ENCODE data around the gene BTN3A1.
"Not testable (repeated sequence)": the region's sequence is repeated elsewhere in the genome, so short reads cannot be mapped to it uniquely, and the experiment has no call there.

The BTN3A1 gene

DNA sequence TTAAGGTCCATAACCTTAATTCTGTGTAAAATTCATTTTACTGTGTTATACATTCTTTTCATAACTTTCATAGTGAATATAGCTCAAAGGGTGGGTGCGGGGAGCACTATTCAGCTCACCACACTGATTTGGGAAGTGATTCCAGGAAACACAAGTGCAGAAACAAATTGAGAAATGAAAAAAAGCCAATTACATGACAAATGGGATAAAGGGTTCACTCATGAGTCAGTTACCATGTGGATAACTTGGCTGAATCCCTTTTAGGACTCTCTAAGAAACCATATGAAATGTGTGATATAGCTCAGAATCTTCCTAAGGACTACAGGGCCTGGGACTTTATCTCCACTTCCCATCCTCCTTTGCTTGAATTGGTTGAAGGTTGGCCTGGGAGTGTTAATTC, 52.6 kb downstream of the BTN3A1 start:
- Histone ChIP-seq H3K4me1 (ENCODE audit: control insufficient read depth, insufficient read depth, low read length) (no peaks in the 10 kb centered on the region), H3K27me3 (ENCODE audit: control insufficient read depth, insufficient read depth, low read length, poor library complexity, severe bottlenecking) (no peaks in the 10 kb centered on the region), H3K36me3 (ENCODE audit: control insufficient read depth, insufficient read depth, low read length) (no peaks in the 10 kb centered on the region), H3K27ac (ENCODE audit: insufficient read depth, low read depth, low read length, poor library complexity, severe bottlenecking) (no peak overlapping the region), H3K9me3 (ENCODE audit: control insufficient read depth, low read length) (no peaks in the 10 kb centered on the region), H3K4me3 (ENCODE audit: insufficient read depth, low read depth, low read length) (no peak overlapping the region)
- WGBS, 2 experiments, result 48 to 64% methylated on average over 1 of the region's 1 CpG

DNA sequence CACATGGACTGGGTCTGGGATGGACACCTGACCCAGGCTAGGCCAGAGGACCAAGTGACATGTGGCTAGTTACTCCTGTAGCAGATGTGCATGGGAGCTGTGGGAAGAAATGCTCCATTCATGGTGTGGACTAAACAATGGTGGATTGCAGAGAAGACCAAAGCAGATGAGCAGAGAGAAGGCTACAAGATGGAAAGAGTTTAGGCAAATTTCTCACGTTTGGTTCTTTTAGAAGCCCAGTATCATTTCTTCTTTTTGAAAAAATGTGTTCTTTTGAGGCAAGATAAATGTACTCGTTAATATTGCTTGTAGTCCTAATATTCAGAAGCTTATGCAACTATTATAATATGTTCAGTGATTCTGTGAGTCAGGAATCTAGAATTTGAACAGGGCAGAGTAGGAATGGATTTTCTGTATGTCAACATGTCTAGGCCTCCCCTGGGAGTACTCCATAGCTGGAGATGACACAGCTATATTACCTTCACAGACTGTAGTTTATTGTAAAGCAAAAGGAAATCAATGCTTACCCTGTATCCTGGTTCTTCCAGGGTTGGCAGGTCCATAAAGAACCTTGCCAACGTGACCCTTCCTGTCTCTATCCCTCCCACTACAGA, 53.4 kb downstream of the BTN3A1 start:
- no peak overlapping the region for H3K4me3 ChIP-seq (ENCODE audit: insufficient read depth, low read depth, low read length)
- 89 to 92% methylated on average over 2 to 3 of the region's 3 CpGs for WGBS, 2 experiments
- no peak overlapping the region for H3K27ac ChIP-seq (ENCODE audit: insufficient read depth, low read depth, low read length, poor library complexity, severe bottlenecking)
- no peaks in the 10 kb centered on the region for H3K4me1 ChIP-seq (ENCODE audit: control insufficient read depth, insufficient read depth, low read length)
- H3K27me3 ChIP-seq (ENCODE audit: control insufficient read depth, insufficient read depth, low read length, poor library complexity, severe bottlenecking), result no peaks in the 10 kb centered on the region
- H3K9me3 ChIP-seq (ENCODE audit: control insufficient read depth, low read length), result no peaks in the 10 kb centered on the region
- no peaks in the 10 kb centered on the region for H3K36me3 ChIP-seq (ENCODE audit: control insufficient read depth, insufficient read depth, low read length)

GRCh38 chr6:26457264-26457805, 55.3 kb downstream of the BTN3A1 start:
- no peaks in the 10 kb centered on the region for H3K36me3 ChIP-seq (ENCODE audit: control insufficient read depth, insufficient read depth, low read length)
- H3K27me3 ChIP-seq (ENCODE audit: control insufficient read depth, insufficient read depth, low read length, poor library complexity, severe bottlenecking), result no peaks in the 10 kb centered on the region
- no peaks in the 10 kb centered on the region for H3K9me3 ChIP-seq (ENCODE audit: control insufficient read depth, low read length)
- no peaks in the 10 kb centered on the region for H3K4me1 ChIP-seq (ENCODE audit: control insufficient read depth, insufficient read depth, low read length)
- H3K27ac ChIP-seq (ENCODE audit: insufficient read depth, low read depth, low read length, poor library complexity, severe bottlenecking), result peak overlapping the region; percentile 52
- 34 to 35% methylated on average over 8 to 9 of the region's 9 CpGs for WGBS, 2 experiments
- peak overlapping the region; percentile 64 for H3K4me3 ChIP-seq (ENCODE audit: insufficient read depth, low read depth, low read length)

DNA sequence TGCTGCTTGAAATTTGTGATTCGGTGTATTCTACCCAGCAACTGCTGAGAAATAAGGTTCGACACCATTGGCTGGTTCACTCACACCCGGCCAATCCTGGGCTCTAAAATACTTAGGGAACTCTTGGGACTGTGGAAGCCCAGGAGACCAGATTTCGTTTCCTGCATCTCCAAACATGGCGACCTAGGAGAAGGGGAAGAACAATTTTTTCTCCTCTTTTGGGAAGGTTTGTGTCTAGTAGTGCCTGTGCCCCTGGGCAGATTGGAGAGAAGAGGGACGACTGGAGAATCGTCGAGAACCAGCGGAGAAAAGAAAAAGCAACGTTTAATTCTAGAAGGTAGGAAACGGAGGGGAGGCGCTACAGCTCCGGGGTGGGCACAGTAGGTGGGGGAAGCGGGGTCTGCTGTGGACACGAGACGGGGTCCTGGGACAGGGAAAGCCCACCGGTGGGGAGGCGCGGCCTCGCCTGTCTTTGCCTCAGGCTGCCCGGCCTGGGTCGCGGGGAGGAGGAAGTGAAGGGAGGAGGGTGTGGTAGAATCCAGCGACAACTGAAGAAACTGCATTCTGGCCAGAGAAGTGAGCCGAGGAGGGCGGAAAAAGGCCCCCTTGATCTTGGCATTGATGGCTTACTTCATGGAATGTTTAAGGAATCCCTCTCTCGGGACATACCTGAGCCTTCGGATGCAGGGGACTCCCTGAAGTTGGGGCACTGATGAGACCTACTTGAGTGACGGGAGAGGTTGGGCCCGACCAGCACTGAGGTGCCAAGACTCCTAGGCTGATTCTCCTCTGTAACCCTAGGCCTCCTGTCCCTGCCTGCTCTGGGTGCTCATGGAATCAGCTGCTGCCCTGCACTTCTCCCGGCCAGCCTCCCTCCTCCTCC, 56.0 kb downstream of the BTN3A1 start, which contains the start of gene BTN2A1:
Gene BTN2A1 (plus strand): TSS at position 150 of the 883 bp plus-strand sequence. CDS start 682 bp downstream, at position 832.
- Histone ChIP-seq H3K27ac (ENCODE audit: insufficient read depth, low read depth, low read length, poor library complexity, severe bottlenecking) (peak within 1 kb of the TSS; percentile 52), H3K36me3 (ENCODE audit: control insufficient read depth, insufficient read depth, low read length) (peaks cover 3% of the 10 kb centered on the region), H3K4me1 (ENCODE audit: control insufficient read depth, insufficient read depth, low read length) (no peaks in the 10 kb centered on the region), H3K9me3 (ENCODE audit: control insufficient read depth, low read length) (no peaks in the 10 kb centered on the region), H3K4me3 (ENCODE audit: insufficient read depth, low read depth, low read length) (peak within 1 kb of the TSS; percentile 64), H3K27me3 (ENCODE audit: control insufficient read depth, insufficient read depth, low read length, poor library complexity, severe bottlenecking) (no peaks in the 10 kb centered on the region)
- WGBS, 2 experiments, result 0 to 2% methylated on average over 30 to 31 of the region's 31 CpGs

GRCh38 chr6:26459023-26459810, 57.1 kb downstream of the BTN3A1 start:
- Histone ChIP-seq H3K36me3 (ENCODE audit: control insufficient read depth, insufficient read depth, low read length) (peaks cover 14% of the 10 kb centered on the region), H3K27ac (ENCODE audit: insufficient read depth, low read depth, low read length, poor library complexity, severe bottlenecking) (no peak overlapping the region), H3K9me3 (ENCODE audit: control insufficient read depth, low read length) (no peaks in the 10 kb centered on the region), H3K27me3 (ENCODE audit: control insufficient read depth, insufficient read depth, low read length, poor library complexity, severe bottlenecking) (no peaks in the 10 kb centered on the region), H3K4me1 (ENCODE audit: control insufficient read depth, insufficient read depth, low read length) (no peaks in the 10 kb centered on the region), H3K4me3 (ENCODE audit: insufficient read depth, low read depth, low read length) (no peak overlapping the region)
- WGBS, 2 experiments, result 92 to 94% methylated on average over 16 of the region's 16 CpGs

DNA sequence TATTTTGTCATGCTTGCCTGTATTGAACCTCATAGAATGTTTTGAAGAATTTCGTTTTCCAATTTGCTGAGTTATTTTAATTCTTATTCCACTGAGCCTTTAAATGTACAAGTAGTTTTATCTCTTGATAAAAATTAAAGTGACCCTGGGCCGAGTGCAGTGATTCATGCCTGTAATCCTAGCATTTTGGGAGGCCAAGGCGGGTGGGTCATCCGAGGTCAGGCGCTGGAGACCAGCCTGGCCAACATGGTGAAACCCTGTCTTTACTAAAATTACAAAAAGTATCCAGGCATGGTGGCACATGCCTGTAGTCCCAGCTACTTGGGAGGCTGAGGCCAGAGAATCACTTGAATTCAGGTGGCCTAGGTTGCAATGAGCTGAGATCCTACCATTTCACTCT, 59.3 kb downstream of the BTN3A1 start:
- H3K36me3 ChIP-seq (ENCODE audit: control insufficient read depth, insufficient read depth, low read length), result peaks cover 34% of the 10 kb centered on the region
- H3K27me3 ChIP-seq (ENCODE audit: control insufficient read depth, insufficient read depth, low read length, poor library complexity, severe bottlenecking); H3K4me1 ChIP-seq (ENCODE audit: control insufficient read depth, insufficient read depth, low read length); H3K27ac ChIP-seq (ENCODE audit: insufficient read depth, low read depth, low read length, poor library complexity, severe bottlenecking); H3K9me3 ChIP-seq (ENCODE audit: control insufficient read depth, low read length); H3K4me3 ChIP-seq (ENCODE audit: insufficient read depth, low read depth, low read length): not testable (repeated sequence)
- WGBS, 2 experiments, result 71 to 78% methylated on average over 4 to 5 of the region's 5 CpGs

DNA sequence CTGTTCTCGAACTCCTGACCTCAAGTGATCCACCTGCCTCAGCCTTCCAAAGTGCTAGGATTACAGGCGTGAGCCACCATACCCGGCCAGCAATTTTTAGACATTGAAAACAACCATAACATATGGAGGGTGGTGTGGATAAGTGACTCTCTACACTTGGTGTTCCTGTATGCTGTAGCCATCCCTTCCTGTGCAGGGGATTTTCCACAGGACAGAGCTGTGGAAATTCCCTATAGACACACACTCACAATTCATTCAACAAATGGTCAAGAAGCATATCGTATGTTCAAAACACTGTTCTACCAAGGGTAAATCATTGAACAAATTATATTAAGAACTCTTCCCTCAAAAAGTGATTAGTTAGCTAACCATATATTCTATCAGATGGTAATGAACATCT, 61.9 kb downstream of the BTN3A1 start:
- Histone ChIP-seq H3K27ac (ENCODE audit: insufficient read depth, low read depth, low read length, poor library complexity, severe bottlenecking) (no peak overlapping the region), H3K4me1 (ENCODE audit: control insufficient read depth, insufficient read depth, low read length) (no peaks in the 10 kb centered on the region), H3K9me3 (ENCODE audit: control insufficient read depth, low read length) (no peaks in the 10 kb centered on the region), H3K4me3 (ENCODE audit: insufficient read depth, low read depth, low read length) (no peak overlapping the region), H3K27me3 (ENCODE audit: control insufficient read depth, insufficient read depth, low read length, poor library complexity, severe bottlenecking) (no peaks in the 10 kb centered on the region), H3K36me3 (ENCODE audit: control insufficient read depth, insufficient read depth, low read length) (peaks cover 56% of the 10 kb centered on the region)
- WGBS, 2 experiments, result 98 to 99% methylated on average over 4 of the region's 4 CpGs

DNA sequence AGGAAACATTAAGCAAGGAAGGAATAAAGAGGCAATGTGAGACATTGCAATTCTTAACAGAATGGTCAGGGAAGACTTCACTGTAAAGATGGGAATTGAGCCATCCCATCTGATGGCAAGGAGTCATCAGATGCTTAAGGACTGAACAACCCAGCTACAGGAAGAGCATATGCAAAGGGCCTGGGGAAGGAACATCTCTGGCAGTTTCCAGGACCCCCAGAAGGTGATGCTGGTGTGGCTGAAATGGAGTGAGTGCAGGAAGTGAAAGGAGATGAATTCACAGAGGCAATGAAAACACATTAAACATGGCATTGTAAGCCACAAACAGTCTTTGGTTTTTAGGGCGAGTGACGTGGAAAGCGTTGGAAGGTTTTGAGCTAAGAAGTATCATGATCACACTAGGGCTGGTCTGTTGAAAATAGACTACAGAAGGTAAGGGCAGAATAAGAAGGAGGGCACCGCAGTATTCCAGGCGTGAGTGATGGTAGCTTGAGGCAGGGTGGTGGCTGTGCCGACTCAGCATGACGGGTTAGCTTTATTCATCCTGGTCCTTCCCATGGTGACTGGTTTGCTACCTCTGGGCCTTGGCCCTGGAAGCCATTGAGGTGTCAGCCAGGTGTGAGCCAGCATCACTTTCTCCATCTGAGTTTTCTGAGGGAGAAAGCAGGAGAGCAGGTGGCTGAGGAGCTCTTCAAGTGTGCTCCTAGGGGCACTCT, 62.5 kb downstream of the BTN3A1 start:
- WGBS, 2 experiments, result 95 to 97% methylated on average over 7 of the region's 7 CpGs
- H3K4me1 ChIP-seq (ENCODE audit: control insufficient read depth, insufficient read depth, low read length), result no peaks in the 10 kb centered on the region
- peaks cover 56% of the 10 kb centered on the region for H3K36me3 ChIP-seq (ENCODE audit: control insufficient read depth, insufficient read depth, low read length)
- no peak overlapping the region for H3K4me3 ChIP-seq (ENCODE audit: insufficient read depth, low read depth, low read length)
- H3K27ac ChIP-seq (ENCODE audit: insufficient read depth, low read depth, low read length, poor library complexity, severe bottlenecking), result no peak overlapping the region
- H3K27me3 ChIP-seq (ENCODE audit: control insufficient read depth, insufficient read depth, low read length, poor library complexity, severe bottlenecking), result no peaks in the 10 kb centered on the region
- H3K9me3 ChIP-seq (ENCODE audit: control insufficient read depth, low read length), result no peaks in the 10 kb centered on the region

Data from ectodermal cell (in vitro differentiated cells).